Measurements from ENCODE around the gene PPP1R14B. TPM values are rescaled to one million over a fixed set of nuclear protein-coding genes. Genes with fewer than 3 reads are reported as not detected.

PPP1R14B gene
- total RNA-seq, 1 donor from 2014 or later = 144 TPM

GRCh38 chr11:64247729-64248531 lies 1.2 kb upstream of the PPP1R14B start:
- intact Hi-C loops (cut with micrococcal nuclease) = loop anchor here (1.0 to 10.0 kb wide), 2 partner anchors 57 to 497 kb away; partner anchors contain the start of genes ESRRA and RASGRP2

- intact Hi-C loops (cut with micrococcal nuclease) = loop anchor here (10.0 kb wide), 1 partner anchor 498 kb away; the partner anchor contains the start of gene RASGRP2
Measured at GRCh38 chr11:64246621-64246870, 197 bp downstream of the PPP1R14B start.

GRCh38 chr11:64245797-64246620 lies 734 bp downstream of the PPP1R14B start:
- intact Hi-C loops (cut with micrococcal nuclease) = loop anchor here (10.0 kb wide), 1 partner anchor 499 kb away; the partner anchor contains the start of gene RASGRP2

- intact Hi-C loops (cut with micrococcal nuclease) = loop anchor here (10.0 kb wide), 1 partner anchor 499 kb away; the partner anchor contains the start of gene RASGRP2
Measured at GRCh38 chr11:64245401-64245796, 1.3 kb downstream of the PPP1R14B start.

GRCh38 chr11:64244966-64245365 lies 1.8 kb downstream of the PPP1R14B start:
- intact Hi-C loops (cut with micrococcal nuclease) = loop anchor here (5.0 to 10.0 kb wide), 2 partner anchors 38 to 500 kb away; partner anchors contain the start of genes FERMT3 and RASGRP2

- intact Hi-C loops (cut with micrococcal nuclease) = loop anchor here (5.0 to 10.0 kb wide), 2 partner anchors 37 to 501 kb away; partner anchors contain the start of genes FERMT3 and RASGRP2
Measured at GRCh38 chr11:64244107-64244506, 2.6 kb downstream of the PPP1R14B start.

GRCh38 chr11:64243236-64243854 lies 3.4 kb downstream of the PPP1R14B start:
- intact Hi-C loops (cut with micrococcal nuclease) = loop anchor here (5.0 to 10.0 kb wide), 2 partner anchors 36 to 501 kb away; partner anchors contain the start of genes FERMT3 and RASGRP2

GRCh38 chr11:64241491-64242374 lies 5.0 kb downstream of the PPP1R14B start:
- intact Hi-C loops (cut with micrococcal nuclease) = loop anchor here (1.0 to 10.0 kb wide), 8 partner anchors 11 to 503 kb away; partner anchors contain the start of genes BAD, DNAJC4, ESRRA and FERMT3

GRCh38 chr11:64241241-64241490 lies 5.6 kb downstream of the PPP1R14B start:
- intact Hi-C loops (cut with micrococcal nuclease) = loop anchor here (1.0 to 10.0 kb wide), 8 partner anchors 11 to 504 kb away; partner anchors contain the start of genes BAD, DNAJC4, ESRRA and FERMT3

GRCh38 chr11:64240435-64241240 lies 6.1 kb downstream of the PPP1R14B start, which contains the start of gene FKBP2:
Gene FKBP2 (plus strand): TSS chr11:64241095. CDS start chr11:64242388, 1,293 bp downstream.
- intact Hi-C loops (cut with micrococcal nuclease) = loop anchor here (1.0 to 10.0 kb wide), 8 partner anchors 10 to 504 kb away; partner anchors contain the start of genes BAD, DNAJC4, ESRRA and FERMT3

GRCh38 chr11:64239662-64240434 lies 6.9 kb downstream of the PPP1R14B start:
- intact Hi-C loops (cut with micrococcal nuclease) = loop anchor here (2.0 to 10.0 kb wide), 5 partner anchors 13 to 505 kb away; partner anchors contain the start of genes BAD, FERMT3, GPR137 and NUDT22

GRCh38 chr11:64238999-64239398 lies 7.7 kb downstream of the PPP1R14B start:
- intact Hi-C loops (cut with micrococcal nuclease) = no loop called here

GRCh38 chr11:64238076-64238475 lies 8.7 kb downstream of the PPP1R14B start:
- intact Hi-C loops (cut with micrococcal nuclease) = no loop called here

- intact Hi-C loops (cut with micrococcal nuclease) = no loop called here
Measured at GRCh38 chr11:64237484-64237951, 9.2 kb downstream of the PPP1R14B start.

GRCh38 chr11:64235437-64236161 lies 11.1 kb downstream of the PPP1R14B start:
- intact Hi-C loops (cut with micrococcal nuclease) = no loop called here

- intact Hi-C loops (cut with micrococcal nuclease) = no loop called here
Measured at GRCh38 chr11:64234647-64235379, 11.9 kb downstream of the PPP1R14B start.

Measured in T-helper 2 cell treated with Interferon-gamma antibody and Interleukin-4, amounts not matched to agents 100 ng/mL and 5 ng/mL, for 36 hours (primary cell).